ENCODE measurements around the gene KNOP1.

- TF ChIP-seq SIN3A (IDR thresholded peaks at IDR 0.05; ENCODE audit: borderline replicate concordance, insufficient read depth, low read depth, low read length) (no peak), CTCF (IDR thresholded peaks at IDR 0.05) (no peak), REST (IDR thresholded peaks at IDR 0.05; ENCODE audit: insufficient read depth in 1 of 2, low read depth in 2 of 2, low read length in 1 of 2) (no peak), POLR2AphosphoS5 (IDR thresholded peaks at IDR 0.05; ENCODE audit: low read depth, low read length) (no peak)
Observed at GRCh38 chr16:19666477-19666876, 51.5 kb downstream of the KNOP1 start.
